HEK293 (cell line): Measurements from ENCODE around the gene CC2D2A.
A peak's percentile ranks its signal among the peaks of the same experiment; 100 is the strongest.

Experiments
- ATF2 ChIP-seq: fragments of 450-650 bp; formaldehyde crosslinking; IDR thresholded peaks from 2 replicates; pipeline ENCODE4 v1.5.1; 2016; ENCODE audit warnings: missing biosample characterization, missing genetic modification characterization, low read depth
- CTCF ChIP-seq: fragments of 450-650 bp; formaldehyde crosslinking; IDR thresholded peaks from 2 replicates; pipeline ENCODE4 v1.5.1; 2016; ENCODE audit warnings: missing biosample characterization, missing genetic modification characterization
- MYNN ChIP-seq: fragments of 450-650 bp; formaldehyde crosslinking; IDR thresholded peaks from 2 replicates; pipeline ENCODE4 v1.5.1; 2016; ENCODE audit warnings: missing biosample characterization, missing genetic modification characterization, borderline replicate concordance
- ZBTB1 ChIP-seq: fragments of 450-650 bp; formaldehyde crosslinking; IDR thresholded peaks from 2 replicates; pipeline ENCODE4 v1.5.1; 2016; ENCODE audit warnings: missing biosample characterization, missing genetic modification characterization
- ZEB2 ChIP-seq: fragments of 450-650 bp; formaldehyde crosslinking; IDR thresholded peaks from 2 replicates; pipeline ENCODE4 v1.5.1; 2016; ENCODE audit warnings: missing biosample characterization, missing genetic modification characterization
- ZNF138 ChIP-seq: fragments of 450-650 bp; formaldehyde crosslinking; IDR thresholded peaks from 2 replicates; pipeline ENCODE4 v1.5.1; 2016; ENCODE audit warnings: missing biosample characterization, missing genetic modification characterization, borderline replicate concordance
- ZNF146 ChIP-seq: fragments of 450-650 bp; formaldehyde crosslinking; IDR thresholded peaks from 2 replicates; pipeline ENCODE4 v1.5.1; 2016; ENCODE audit warnings: missing biosample characterization, missing genetic modification characterization
- ZNF18 ChIP-seq: fragments of 450-650 bp; formaldehyde crosslinking; IDR thresholded peaks from 2 replicates; pipeline ENCODE4 v1.5.1; 2016; ENCODE audit warnings: missing biosample characterization, missing genetic modification characterization
- ZNF214 ChIP-seq: fragments of 450-650 bp; formaldehyde crosslinking; IDR thresholded peaks from 2 replicates; pipeline ENCODE4 v1.5.1; 2017; ENCODE audit warnings: missing biosample characterization, mild to moderate bottlenecking, missing genetic modification characterization, borderline replicate concordance
- ZNF24 ChIP-seq: fragments of 450-650 bp; formaldehyde crosslinking; IDR thresholded peaks from 2 replicates; pipeline ENCODE4 v1.5.1; 2016; ENCODE audit warnings: missing biosample characterization, missing genetic modification characterization

- TF ChIP-seq MYNN (tag by site-specific recombination) (no peak), CTCF (peak; percentile 55; the same call in 1 of the 2 replicates), ATF2 (tag by site-specific recombination) (no peak), ZBTB1 (no peak), ZEB2 (tag by site-specific recombination) (no peak), ZNF24 (tag by site-specific recombination) (no peak), ZNF18 (no peak), ZNF214 (no peak), ZNF146 (no peak), ZNF138 (tag by site-specific recombination) (no peak)
Observed at GRCh38 chr4:15479089-15479912, 9.6 kb downstream of the CC2D2A start.
